ENCODE measurements around the gene AFF4. TPM values are rescaled to one million over a fixed set of nuclear protein-coding genes. Genes with fewer than 3 reads are reported as not detected.
A peak's percentile ranks its signal among the peaks of the same experiment; 100 is the strongest.

AFF4 gene
- total and polyA plus RNA-seq, 9 of the 15 experiments (the other 6 are each of a cell fraction or from before 2014, with no cell fraction given): 1.7 to 25.8 (median 17.9) TPM

GRCh38 chr5:132837868-132838267 lies 125.6 kb downstream of the AFF4 start:
- no TSS peak for BruUV-seq (replicated peaks)
- TF ChIP-seq L3MBTL2 (IDR thresholded peaks at IDR 0.05) (peak; percentile 37; the same call in 1 of the 2 replicates), POU5F1 (IDR thresholded peaks at IDR 0.05; ENCODE audit: borderline replicate concordance, low read depth, low read length, partially characterized antibody) (no peak), SPI1 (IDR thresholded peaks at IDR 0.05; ENCODE audit: borderline replicate concordance, low read depth, low read length) (peak; percentile 46; the same call in 1 of the 2 replicates), MCM7 (IDR thresholded peaks at IDR 0.05) (no peak), MEIS2 (IDR thresholded peaks at IDR 0.05; ENCODE audit: partially characterized antibody) (peak; percentile 50), TCF3 (CRISPR knock-in tag; IDR thresholded peaks at IDR 0.05) (no peak), ZNF780A (CRISPR knock-in tag; IDR thresholded peaks at IDR 0.05) (no peak), SMAD4 (CRISPR knock-in tag; conservative IDR thresholded peaks at IDR 0.05) (no peak), ATF7 (IDR thresholded peaks at IDR 0.05) (0 out of 2 replicates have a peak, but pooled peaks have one; percentile 19), JUNB (CRISPR knock-in tag; conservative IDR thresholded peaks at IDR 0.05) (no peak), CBFA2T2 (conservative IDR thresholded peaks at IDR 0.05) (no peak), TOE1 (IDR thresholded peaks at IDR 0.05; ENCODE audit: borderline replicate concordance) (no peak), TOE1 (CRISPR knock-in tag; IDR thresholded peaks at IDR 0.05; ENCODE audit: borderline replicate concordance, low read depth) (no peak), CHCHD3 (CRISPR knock-in tag; IDR thresholded peaks at IDR 0.05) (no peak), GATAD2B (IDR thresholded peaks at IDR 0.05; ENCODE audit: borderline replicate concordance) (no peak), PRPF4 (IDR thresholded peaks at IDR 0.05; ENCODE audit: insufficient read depth, low read depth, low read length, poor library complexity, severe bottlenecking) (no peak), ZC3H4 (CRISPR knock-in tag; IDR thresholded peaks at IDR 0.05; ENCODE audit: borderline replicate concordance) (no peak), ZFX (CRISPR knock-in tag; IDR thresholded peaks at IDR 0.05) (no peak), ARHGAP35 (IDR thresholded peaks at IDR 0.05; ENCODE audit: partially characterized antibody) (no peak), U2AF1 (optimal IDR thresholded peaks at IDR 0.05; ENCODE audit: low read depth, low read length) (no peak), SRSF7 (optimal IDR thresholded peaks at IDR 0.05; ENCODE audit: low read depth, low read length) (no peak)
- TF ChIP-seq, protein P1, sequence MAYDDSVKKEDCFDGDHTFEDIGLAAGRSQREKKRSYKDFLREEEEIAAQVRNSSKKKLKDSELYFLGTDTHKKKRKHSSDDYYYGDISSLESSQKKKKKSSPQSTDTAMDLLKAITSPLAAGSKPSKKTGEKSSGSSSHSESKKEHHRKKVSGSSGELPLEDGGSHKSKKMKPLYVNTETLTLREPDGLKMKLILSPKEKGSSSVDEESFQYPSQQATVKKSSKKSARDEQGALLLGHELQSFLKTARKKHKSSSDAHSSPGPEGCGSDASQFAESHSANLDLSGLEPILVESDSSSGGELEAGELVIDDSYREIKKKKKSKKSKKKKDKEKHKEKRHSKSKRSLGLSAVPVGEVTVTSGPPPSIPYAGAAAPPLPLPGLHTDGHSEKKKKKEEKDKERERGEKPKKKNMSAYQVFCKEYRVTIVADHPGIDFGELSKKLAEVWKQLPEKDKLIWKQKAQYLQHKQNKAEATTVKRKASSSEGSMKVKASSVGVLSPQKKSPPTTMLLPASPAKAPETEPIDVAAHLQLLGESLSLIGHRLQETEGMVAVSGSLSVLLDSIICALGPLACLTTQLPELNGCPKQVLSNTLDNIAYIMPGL (CRISPR knock-in tag; IDR thresholded peaks at IDR 0.05): no peak
- TF ChIP-seq, protein P2, sequence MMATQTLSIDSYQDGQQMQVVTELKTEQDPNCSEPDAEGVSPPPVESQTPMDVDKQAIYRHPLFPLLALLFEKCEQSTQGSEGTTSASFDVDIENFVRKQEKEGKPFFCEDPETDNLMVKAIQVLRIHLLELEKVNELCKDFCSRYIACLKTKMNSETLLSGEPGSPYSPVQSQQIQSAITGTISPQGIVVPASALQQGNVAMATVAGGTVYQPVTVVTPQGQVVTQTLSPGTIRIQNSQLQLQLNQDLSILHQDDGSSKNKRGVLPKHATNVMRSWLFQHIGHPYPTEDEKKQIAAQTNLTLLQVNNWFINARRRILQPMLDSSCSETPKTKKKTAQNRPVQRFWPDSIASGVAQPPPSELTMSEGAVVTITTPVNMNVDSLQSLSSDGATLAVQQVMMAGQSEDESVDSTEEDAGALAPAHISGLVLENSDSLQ (IDR thresholded peaks at IDR 0.05): peak; percentile 76

More at GRCh38 chr5:132837868-132838267, 125.6 kb downstream of the AFF4 start:
- Histone ChIP-seq H3K27ac (ENCODE audit: extremely low read depth, low read depth, low read length) (no peak overlapping the region), H2AFZ (ENCODE audit: low read depth, low read length) (peak overlapping the region; percentile 49), H3K79me2 (ENCODE audit: control insufficient read depth, insufficient read depth, low read length) (no peaks in the 10 kb centered on the region), H3K9ac (ENCODE audit: insufficient read depth in 1 of 2, low read depth in 2 of 2, low read length in 2 of 2) (no peak overlapping the region), H3K4me1 (replicated peaks in 1 of 2; ENCODE audit: control insufficient read depth in 2 of 2, insufficient read depth in 2 of 2, low read length in 2 of 2) (peaks cover 0 to 19% of the 10 kb centered on the region in 2 experiments; a peak in 3 of 5 replicates), H3K4me3 (no peak overlapping the region), H3K36me3 (ENCODE audit: control insufficient read depth, insufficient read depth, low read length) (no peaks in the 10 kb centered on the region), H3K9me1 (ENCODE audit: control insufficient read depth, insufficient read depth, low read length) (no peaks in the 10 kb centered on the region), H4K20me1 (replicated peaks; ENCODE audit: control insufficient read depth, insufficient read depth, low read length) (no peaks in the 10 kb centered on the region), H3K27me3 (ENCODE audit: control insufficient read depth in 2 of 2, insufficient read depth in 2 of 2, low read length in 2 of 2) (no peaks in the 10 kb centered on the region), H3K9me3 (replicated peaks; ENCODE audit: control insufficient read depth, insufficient read depth, low read depth, low read length) (no peaks in the 10 kb centered on the region), H3K4me2 (ENCODE audit: insufficient read depth, low read length) (no peak overlapping the region)
- ATAC-seq (peak; percentile 51), FAIRE-seq (no peak), DNase-seq (ENCODE audit: extremely low read depth in 1 of 4, low spot score in 3 of 4) (no peak)
- in situ Hi-C loops (cut with MboI): no loop called here
- 67% methylated on average over 2 of the region's 2 CpGs for WGBS (ENCODE audit: insufficient coverage, low coverage, missing lambda C conversion rate)
- POLR2A ChIA-PET: interaction anchor here (0.9 to 1.3 kb wide), 2 partner anchors 17 to 30 kb away, joined by 3 to 7 read pairs; no protein-coding TSS in a partner anchor
- intact Hi-C loops (cut with micrococcal nuclease): no loop called here
- CTCF ChIA-PET (ENCODE audit: low intra/inter-chr PET ratio): no interaction called here

Measured in K562 (cell line).